K562 (cell line): Measurements from ENCODE around the gene SPDEF. TPM values are rescaled to one million over a fixed set of nuclear protein-coding genes. Genes with fewer than 3 reads are reported as not detected.

ENCODE experiments used
- ATAC-seq: fragments of 200-7000 bp; cut with Tn5 transposase; 3 replicates; pipeline ENCODE4 v1.9.1; 2020; ENCODE audit warnings: moderate library complexity
- BruUV-seq: library from RNA; stranded (reverse); fragments of 400-500 nt; replicated peaks from 2 replicates; lab custom pipeline; 2021; lab: Mats Ljungman, UMichigan
- CTCF ChIA-PET: fragments of 300-600 bp; formaldehyde crosslinking; extraction: SDS; loops from one replicate; lab custom pipeline; 2021; ENCODE audit warnings: low intra/inter-chr PET ratio; lab: Yijun Ruan, JAX
- POLR2A ChIA-PET: fragments of 300-600, 350-650 bp; sonication (Branson Sonifier 250); formaldehyde crosslinking; extraction: SDS; loops from one replicate; lab custom pipeline; 2021; ENCODE audit warnings: antibody characterized with exemption, inconsistent platforms; lab: Yijun Ruan, JAX
- DNase-seq, 4 experiments: peaks; one replicate each; pipeline versions ENCODE4 v3.0.0 to v3.0.0-alpha.2; 2011 to 2018; ENCODE audit warnings: low spot score in 3 of 4, mixed read lengths in 3 of 4; ENCODE audit errors: extremely low read depth in 1 of 4
- FAIRE-seq: peaks from 2 replicates; lab custom pipeline; 2011; peaks lifted over from hg19 to GRCh38; lab: Jason Lieb, UNC
- H2AFZ ChIP-seq: 2 replicates; pipeline ENCODE4 v1.6.0; 2011; ENCODE audit warnings: low read depth, low read length, control low read depth, inconsistent platforms
- H3K27ac ChIP-seq: fragments of 200-600 bp; 3 replicates; pipeline ENCODE4 v1.8.0; 2011; ENCODE audit warnings: low read depth, mild to moderate bottlenecking, control low read depth, inconsistent platforms, low read length, moderate library complexity, mixed read lengths; ENCODE audit errors: extremely low read depth
- H3K27me3 ChIP-seq, 2 experiments: fragments of 300-600 bp in 1 of 2; 2 replicates in 1 of 2; 3 replicates in 1 of 2; pipeline versions ENCODE4 v1.6.0 to v1.8.0; 2011; ENCODE audit warnings: inconsistent platforms in 2 of 2, low read length in 2 of 2, mild to moderate bottlenecking in 1 of 2, mixed read lengths in 1 of 2, moderate library complexity in 1 of 2; ENCODE audit not compliant: control insufficient read depth in 2 of 2, insufficient read depth in 2 of 2
- H3K36me3 ChIP-seq: fragments of 300-600 bp; 3 replicates; pipeline ENCODE4 v1.8.0; 2011; ENCODE audit warnings: mild to moderate bottlenecking, low read length, inconsistent platforms; ENCODE audit not compliant: control insufficient read depth, insufficient read depth
- H3K4me1 ChIP-seq, 2 experiments: fragments of 200-600 bp in 1 of 2; replicated peaks in 1 of 2; 2 replicates in 1 of 2; 3 replicates in 1 of 2; pipeline versions ENCODE4 v1.5.1 to v1.8.0; 2011; ENCODE audit warnings: inconsistent platforms in 2 of 2, low read length in 2 of 2, mild to moderate bottlenecking in 1 of 2, mixed read lengths in 1 of 2, moderate library complexity in 1 of 2; ENCODE audit not compliant: control insufficient read depth in 2 of 2, insufficient read depth in 2 of 2
- H3K4me2 ChIP-seq: 2 replicates; pipeline ENCODE4 v1.6.1; 2011; ENCODE audit warnings: low read length, control low read depth, inconsistent platforms, mixed read lengths; ENCODE audit not compliant: insufficient read depth
- H3K4me3 ChIP-seq: fragments of 200-600 bp; sonication (generic), shearing (Covaris generic); 2 replicates; pipeline ENCODE4 v1.5.1; 2016; ENCODE audit warnings: control low read depth, inconsistent platforms
- H3K79me2 ChIP-seq: fragments of 200-600 bp; 3 replicates; pipeline ENCODE4 v1.8.0; 2011; ENCODE audit warnings: low read length, inconsistent platforms; ENCODE audit not compliant: control insufficient read depth, insufficient read depth
- H3K9ac ChIP-seq, 2 experiments: 2 replicates each; pipeline versions ENCODE4 v1.6.0 to v1.6.1; 2011; ENCODE audit warnings: low read depth in 2 of 2, low read length in 2 of 2, control low read depth in 1 of 2, inconsistent platforms in 1 of 2, mild to moderate bottlenecking in 1 of 2, mixed read lengths in 1 of 2; ENCODE audit not compliant: insufficient read depth in 1 of 2
- H3K9me1 ChIP-seq: one replicate; pipeline ENCODE4 v1.6.0; 2011; ENCODE audit warnings: inconsistent platforms, mild to moderate bottlenecking, low read length, moderate library complexity; ENCODE audit not compliant: control insufficient read depth, insufficient read depth
- H3K9me3 ChIP-seq: replicated peaks from 2 replicates; pipeline ENCODE4 v1.5.1; 2011; ENCODE audit warnings: low read depth, low read length, inconsistent platforms; ENCODE audit not compliant: control insufficient read depth, insufficient read depth
- H4K20me1 ChIP-seq: replicated peaks from 2 replicates; pipeline ENCODE4 v1.6.1; 2011; ENCODE audit warnings: low read length, inconsistent platforms, mixed read lengths; ENCODE audit not compliant: control insufficient read depth, insufficient read depth
- BRD9 ChIP-seq: fragments of 450-650 bp; IDR thresholded peaks from 2 replicates; pipeline ENCODE4 v1.6.1; 2018; ENCODE audit warnings: low read depth; ENCODE audit not compliant: partially characterized antibody
- CC2D1A ChIP-seq: fragments of 450-650 bp; IDR thresholded peaks from 2 replicates; pipeline ENCODE4 v1.6.1; 2017; ENCODE audit warnings: mild to moderate bottlenecking
- ESRRA ChIP-seq: fragments of 450-650 bp; IDR thresholded peaks from 2 replicates; pipeline ENCODE4 v1.6.1; 2014; ENCODE audit warnings: low read depth, mild to moderate bottlenecking, moderate library complexity, borderline replicate concordance
- ESRRB ChIP-seq: fragments of 250-450 bp; sonication (Bioruptor Pico); IDR thresholded peaks from 2 replicates; pipeline ENCODE4 v1.5.0; 2020; ENCODE audit warnings: mild to moderate bottlenecking, moderate library complexity, borderline replicate concordance
- HIVEP1 ChIP-seq: fragments of 250-450 bp; sonication (Bioruptor Pico); IDR thresholded peaks from 2 replicates; pipeline ENCODE4 v1.4.0; 2020; ENCODE audit warnings: mild to moderate bottlenecking
- HMG20B ChIP-seq: fragments of 250-450 bp; sonication (Bioruptor Pico); IDR thresholded peaks from 2 replicates; pipeline ENCODE4 v1.5.0; 2021; ENCODE audit warnings: mild to moderate bottlenecking
- JUND ChIP-seq, 2 experiments: IDR thresholded peaks; 2 replicates in 1 of 2; 3 replicates in 1 of 2; pipeline ENCODE4 v1.6.1; 2011; ENCODE audit warnings: borderline replicate concordance in 2 of 2, low read depth in 2 of 2, low read length in 2 of 2, improper control_type of control experiment in 1 of 2, missing biosample characterization in 1 of 2, missing genetic modification characterization in 1 of 2, missing genetic modification reagents in 1 of 2
- SAFB ChIP-seq: fragments of 200-400 bp; formaldehyde crosslinking; IDR thresholded peaks from 2 replicates; pipeline ENCODE4 v1.6.1; 2017; ENCODE audit warnings: low read depth, low read length, borderline replicate concordance
- SIN3B ChIP-seq: fragments of 450-650 bp; IDR thresholded peaks from 2 replicates; pipeline ENCODE4 v1.6.1; 2017; ENCODE audit warnings: low read depth, mild to moderate bottlenecking, moderate library complexity
- SMAD3 ChIP-seq: fragments of 450-650 bp; formaldehyde crosslinking; conservative IDR thresholded peaks from 2 replicates; pipeline ENCODE4 v1.4.0; 2020; ENCODE audit warnings: mild to moderate bottlenecking
- U2AF1 ChIP-seq: fragments of 200-400 bp; formaldehyde crosslinking; optimal IDR thresholded peaks from 2 replicates; pipeline ENCODE3; 2017; ENCODE audit warnings: mild to moderate bottlenecking, low read depth, low read length, moderate library complexity
- ZBTB7A ChIP-seq: IDR thresholded peaks from 2 replicates; pipeline ENCODE4 v1.6.1; 2011; ENCODE audit warnings: low read depth, mild to moderate bottlenecking, low read length, moderate library complexity, borderline replicate concordance; ENCODE audit not compliant: control insufficient read depth
- ZNF124 ChIP-seq: sonication (generic); formaldehyde crosslinking; IDR thresholded peaks from 2 replicates; pipeline ENCODE4 v1.8.1; 2022; ENCODE audit warnings: missing genetic modification reagents
- ZNF644 ChIP-seq: fragments of 200-800 bp; sonication (Bioruptor generic); IDR thresholded peaks from 2 replicates; pipeline ENCODE4 v1.6.1; 2016; ENCODE audit warnings: low read depth, missing genetic modification characterization, missing compliant biosample characterization
- WGBS: fragments of 100-300 bp; shearing (Covaris generic); methylation state at CpG from one replicate; pipeline ENCODE4 v1.1.6; 2016; ENCODE audit warnings: low coverage, mixed read lengths; ENCODE audit not compliant: insufficient coverage; ENCODE audit errors: missing lambda C conversion rate; 5-methylcytosine and 5-hydroxymethylcytosine counted together
- in situ Hi-C: fragments of 300-500 bp; cut with MboI; formaldehyde crosslinking; loops from 4 replicates; pipeline ENCODE4 v1.15.0; 2018; ENCODE audit warnings: inconsistent platforms, mixed read lengths
- intact Hi-C: fragments of 100-400 bp; cut with micrococcal nuclease; formaldehyde crosslinking; loops from 2 replicates; pipeline ENCODE4 v1.14.2; 2022
- polyA plus RNA-seq, 8 experiments: library from polyadenylated mRNA; depleted of rRNA in 4 of 8; stranded (reverse) in 5 of 8; unstranded in 3 of 8; fragments of >200 nt; fragmentation: Nextera tagmentation in 2 of 8; fragmentation: Illumina TruSeq in 1 of 8; extraction: Ambion mirVana in 2 of 8; extraction: Trizol in 1 of 8; gene quantifications; 2 replicates each; pipeline versions ENCODE4 v1.2.1 to v1.2.3, GENCODE V29; 2011 to 2014; ENCODE audit warnings: inconsistent platforms in 1 of 8, missing spikeins in 1 of 8
- total RNA-seq, 7 experiments: library from RNA; depleted of rRNA in 6 of 7; stranded (reverse); fragments of >200 nt in 6 of 7; fragmentation: Illumina TruSeq in 2 of 7; extraction: Trizol in 2 of 7; gene quantifications; 2 replicates each; pipeline versions ENCODE4 v1.2.1 to v1.2.3, GENCODE V29; 2011 to 2021; ENCODE audit warnings: low replicate concordance in 1 of 7
- TF ChIP-seq, protein P1 (sequence below), 3 experiments: IDR thresholded peaks in 2 of 3; conservative IDR thresholded peaks in 1 of 3; 2 replicates each; pipeline ENCODE4 v1.5.1; 2011 to 2012; ENCODE audit warnings: low read length in 3 of 3, mild to moderate bottlenecking in 3 of 3, control low read depth in 2 of 3, improper control_type of control experiment in 1 of 3, inconsistent platforms in 1 of 3, low read depth in 1 of 3, mixed read lengths in 1 of 3, moderate library complexity in 1 of 3; ENCODE audit not compliant: insufficient read depth in 2 of 3
- TF ChIP-seq, protein P2 (sequence below): fragments of 250-450 bp; sonication (Bioruptor Pico); IDR thresholded peaks from 2 replicates; pipeline ENCODE4 v1.8.0; 2022; ENCODE audit warnings: inconsistent platforms
- TF ChIP-seq, protein P3 (sequence below), 2 experiments: fragments of 450-650 bp in 1 of 2; sonication (generic) in 1 of 2; formaldehyde crosslinking in 1 of 2; IDR thresholded peaks in 1 of 2; conservative IDR thresholded peaks in 1 of 2; 2 replicates each; pipeline versions ENCODE4 v1.6.1 to v1.8.1; 2016 to 2023; ENCODE audit warnings: mild to moderate bottlenecking in 2 of 2, moderate library complexity in 2 of 2, inconsistent platforms in 1 of 2, missing genetic modification reagents in 1 of 2

Gene SPDEF
- total and polyA plus RNA-seq, 9 of the 15 experiments (the other 6 are each of a cell fraction or from before 2014, with no cell fraction given): 0.04 to 0.12 (median 0.11) TPM; not detected in 5

DNA sequence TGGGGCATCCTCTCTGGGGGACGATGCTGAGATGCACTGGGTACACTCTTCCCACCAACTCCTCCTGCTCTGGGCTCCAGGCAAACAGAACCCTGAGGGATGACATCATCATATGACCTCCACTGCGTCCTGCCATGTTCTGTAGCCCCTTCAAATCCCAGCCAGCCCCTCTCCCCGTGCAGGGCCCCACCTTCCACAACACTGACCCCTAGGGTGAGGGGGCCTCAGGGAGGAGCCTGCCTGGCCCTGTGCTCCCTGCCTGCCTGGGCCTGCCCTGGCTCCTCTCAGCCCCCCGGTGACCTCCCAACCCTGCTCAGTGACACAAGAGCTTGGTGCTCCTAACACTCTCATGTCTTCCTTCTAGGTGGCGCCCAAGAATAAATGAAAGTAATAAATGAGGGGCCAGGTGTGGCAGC lies 9.6 kb upstream of the SPDEF start:
- WGBS: 47% methylated on average over 5 of the region's 5 CpGs
- Histone ChIP-seq H3K4me2 (no peak overlapping the region), H3K36me3 (no peaks in the 10 kb centered on the region), H3K27ac (no peak overlapping the region), H3K4me1 (peaks cover 35 to 76% of the 10 kb centered on the region in 2 experiments), H3K79me2 (no peaks in the 10 kb centered on the region), H3K9me1 (peaks cover 5% of the 10 kb centered on the region), H3K4me3 (no peak overlapping the region), H4K20me1 (no peaks in the 10 kb centered on the region), H2AFZ (no peak overlapping the region), H3K9ac (peak overlapping the region in 1 of 2 experiments; percentile 11; a peak in 1 of 4 replicates), H3K27me3 (no peaks in the 10 kb centered on the region), H3K9me3 (no peaks in the 10 kb centered on the region)
- BruUV-seq: no TSS peak
- ChIA-PET POLR2A (interaction anchor here (1.2 kb wide), 1 partner anchor 10 kb away, joined by 6 read pairs; no protein-coding TSS in a partner anchor), CTCF (no interaction called here)
- in situ Hi-C loops: no loop called here
- FAIRE-seq (no peak), DNase-seq (no peak), ATAC-seq (no peak)
- intact Hi-C loops: no loop called here
- TF ChIP-seq HIVEP1 (CRISPR knock-in tag): no peak
- TF ChIP-seq SMAD3: no peak
- TF ChIP-seq, protein P1, sequence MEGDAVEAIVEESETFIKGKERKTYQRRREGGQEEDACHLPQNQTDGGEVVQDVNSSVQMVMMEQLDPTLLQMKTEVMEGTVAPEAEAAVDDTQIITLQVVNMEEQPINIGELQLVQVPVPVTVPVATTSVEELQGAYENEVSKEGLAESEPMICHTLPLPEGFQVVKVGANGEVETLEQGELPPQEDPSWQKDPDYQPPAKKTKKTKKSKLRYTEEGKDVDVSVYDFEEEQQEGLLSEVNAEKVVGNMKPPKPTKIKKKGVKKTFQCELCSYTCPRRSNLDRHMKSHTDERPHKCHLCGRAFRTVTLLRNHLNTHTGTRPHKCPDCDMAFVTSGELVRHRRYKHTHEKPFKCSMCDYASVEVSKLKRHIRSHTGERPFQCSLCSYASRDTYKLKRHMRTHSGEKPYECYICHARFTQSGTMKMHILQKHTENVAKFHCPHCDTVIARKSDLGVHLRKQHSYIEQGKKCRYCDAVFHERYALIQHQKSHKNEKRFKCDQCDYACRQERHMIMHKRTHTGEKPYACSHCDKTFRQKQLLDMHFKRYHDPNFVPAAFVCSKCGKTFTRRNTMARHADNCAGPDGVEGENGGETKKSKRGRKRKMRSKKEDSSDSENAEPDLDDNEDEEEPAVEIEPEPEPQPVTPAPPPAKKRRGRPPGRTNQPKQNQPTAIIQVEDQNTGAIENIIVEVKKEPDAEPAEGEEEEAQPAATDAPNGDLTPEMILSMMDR (IDR thresholded peaks at IDR 0.05 in 2 of 3, conservative IDR thresholded peaks at IDR 0.05 in 1 of 3; ENCODE audit: insufficient read depth in 2 of 3, low read depth in 1 of 3, low read length in 3 of 3): peak in 2 of 3 experiments; percentile 9 to 14; a peak in 1 of 6 replicates
- TF ChIP-seq, protein P2, sequence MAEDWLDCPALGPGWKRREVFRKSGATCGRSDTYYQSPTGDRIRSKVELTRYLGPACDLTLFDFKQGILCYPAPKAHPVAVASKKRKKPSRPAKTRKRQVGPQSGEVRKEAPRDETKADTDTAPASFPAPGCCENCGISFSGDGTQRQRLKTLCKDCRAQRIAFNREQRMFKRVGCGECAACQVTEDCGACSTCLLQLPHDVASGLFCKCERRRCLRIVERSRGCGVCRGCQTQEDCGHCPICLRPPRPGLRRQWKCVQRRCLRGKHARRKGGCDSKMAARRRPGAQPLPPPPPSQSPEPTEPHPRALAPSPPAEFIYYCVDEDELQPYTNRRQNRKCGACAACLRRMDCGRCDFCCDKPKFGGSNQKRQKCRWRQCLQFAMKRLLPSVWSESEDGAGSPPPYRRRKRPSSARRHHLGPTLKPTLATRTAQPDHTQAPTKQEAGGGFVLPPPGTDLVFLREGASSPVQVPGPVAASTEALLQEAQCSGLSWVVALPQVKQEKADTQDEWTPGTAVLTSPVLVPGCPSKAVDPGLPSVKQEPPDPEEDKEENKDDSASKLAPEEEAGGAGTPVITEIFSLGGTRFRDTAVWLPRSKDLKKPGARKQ (CRISPR knock-in tag): no peak
- TF ChIP-seq CC2D1A: no peak
- no peak for TF ChIP-seq SIN3B
- TF ChIP-seq ZNF124 (CRISPR knock-in tag): no peak
- TF ChIP-seq ZNF644 (tag): no peak
- TF ChIP-seq ZBTB7A: peak; percentile 35; the same call in 1 of the 2 replicates
- no peak for TF ChIP-seq BRD9
- no peak for TF ChIP-seq U2AF1
- no peak for TF ChIP-seq SAFB
- TF ChIP-seq ESRRA: peak; percentile 48; the same call in 1 of the 2 replicates
- no peak for TF ChIP-seq ESRRB (CRISPR knock-in tag)
- TF ChIP-seq, protein P3, sequence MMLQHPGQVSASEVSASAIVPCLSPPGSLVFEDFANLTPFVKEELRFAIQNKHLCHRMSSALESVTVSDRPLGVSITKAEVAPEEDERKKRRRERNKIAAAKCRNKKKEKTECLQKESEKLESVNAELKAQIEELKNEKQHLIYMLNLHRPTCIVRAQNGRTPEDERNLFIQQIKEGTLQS (IDR thresholded peaks at IDR 0.05): peak; percentile 94
- TF ChIP-seq, protein P3 (CRISPR knock-in tag; conservative IDR thresholded peaks at IDR 0.05): no peak
- peak; percentile 29; the same call in 1 of the 2 replicates for TF ChIP-seq JUND (IDR thresholded peaks at IDR 0.05; ENCODE audit: borderline replicate concordance, low read depth, low read length)
- peak; percentile 44; the same call in 1 of the 3 replicates for TF ChIP-seq JUND (tag; IDR thresholded peaks at IDR 0.05; ENCODE audit: borderline replicate concordance, low read depth, low read length)
- TF ChIP-seq HMG20B (CRISPR knock-in tag): no peak
